IMR-90 (cell line): ENCODE measurements around the gene ETFDH. TPM values are rescaled to one million over a fixed set of nuclear protein-coding genes. Genes with fewer than 3 reads are reported as not detected.

ENCODE experiments used
- CHD1 ChIP-seq: IDR thresholded peaks from 2 replicates; pipeline ENCODE4 v1.6.1; 2012; ENCODE audit warnings: low read depth, low read length, improper control_type of control experiment
- MXI1 ChIP-seq: IDR thresholded peaks from 2 replicates; pipeline ENCODE4 v1.6.1; 2012; ENCODE audit warnings: low read depth, mild to moderate bottlenecking, low read length, moderate library complexity, borderline replicate concordance
- RCOR1 ChIP-seq: IDR thresholded peaks from 2 replicates; pipeline ENCODE4 v1.6.1; 2012; ENCODE audit warnings: mild to moderate bottlenecking, low read length, improper control_type of control experiment; ENCODE audit not compliant: insufficient replicate concordance
- SMC3 ChIP-seq: fragments of 150-350 bp; IDR thresholded peaks from 2 replicates; pipeline ENCODE4 v1.6.1; 2016; ENCODE audit warnings: low read depth, mild to moderate bottlenecking, antibody characterized with exemption, low read length, moderate library complexity
- polyA plus RNA-seq, 3 experiments: library from polyadenylated mRNA; depleted of rRNA; stranded (reverse); fragments of >200 nt; gene quantifications; 2 replicates each; pipeline ENCODE4 v1.2.3, GENCODE V29; 2012; ENCODE audit warnings: low replicate concordance in 1 of 3
- total RNA-seq: library from RNA; depleted of rRNA; stranded (reverse); fragments of >200 nt; gene quantifications from 2 replicates; pipeline ENCODE4 v1.2.3, GENCODE V29; 2012
- TF ChIP-seq, protein P1 (sequence below): fragments of 150-350 bp; IDR thresholded peaks from 2 replicates; pipeline ENCODE4 v1.6.1; 2016; ENCODE audit warnings: low read depth, mild to moderate bottlenecking, low read length, moderate library complexity, borderline replicate concordance

The ETFDH gene
- total and polyA plus RNA-seq, 2 of the 4 experiments (the other 2 are of a cell fraction), result 14.0 to 19.1 TPM

DNA sequence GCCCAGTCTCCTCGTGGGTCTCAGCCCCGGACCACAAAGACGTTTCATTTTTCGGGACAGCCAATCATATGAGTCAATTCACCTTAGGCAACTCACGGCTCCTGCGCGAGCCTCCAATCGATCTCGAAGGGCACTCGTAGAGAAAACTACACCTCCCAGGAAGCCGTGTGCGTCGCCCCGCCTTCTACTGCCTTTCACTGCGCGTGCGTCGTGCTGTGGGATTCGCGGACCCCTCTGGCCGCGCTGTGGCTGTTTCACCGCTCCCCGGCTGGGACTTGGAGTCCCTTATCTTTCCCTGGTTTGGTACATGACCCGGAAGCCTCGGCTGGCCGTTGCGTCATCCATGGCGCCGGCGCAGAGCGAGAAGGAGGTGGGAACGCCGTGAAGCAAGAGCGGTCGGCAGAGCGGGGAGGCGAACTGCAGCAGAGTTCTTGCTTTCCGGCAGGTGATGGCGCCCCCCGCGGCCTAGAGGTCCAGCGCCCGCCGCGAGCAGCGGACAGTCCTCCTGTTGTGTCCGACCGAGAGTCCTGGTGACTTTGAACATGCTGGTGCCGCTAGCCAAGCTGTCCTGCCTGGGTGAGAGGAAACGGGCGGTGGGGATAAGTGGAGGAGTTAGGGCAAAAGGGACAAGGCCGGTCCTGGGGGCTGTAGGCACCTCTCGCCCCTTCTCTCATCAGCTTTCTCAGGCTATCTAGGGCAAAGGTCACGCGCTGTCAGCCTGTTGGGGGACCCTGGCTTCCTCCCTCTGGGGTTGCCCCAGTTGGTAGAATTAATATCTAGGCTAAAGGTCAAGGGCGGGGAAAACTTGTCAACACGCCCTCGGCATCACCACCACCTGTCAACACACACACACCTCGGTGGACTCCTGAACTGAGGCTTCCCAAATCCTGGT is at the start of gene ETFDH (continued):
- TF ChIP-seq, protein P1, sequence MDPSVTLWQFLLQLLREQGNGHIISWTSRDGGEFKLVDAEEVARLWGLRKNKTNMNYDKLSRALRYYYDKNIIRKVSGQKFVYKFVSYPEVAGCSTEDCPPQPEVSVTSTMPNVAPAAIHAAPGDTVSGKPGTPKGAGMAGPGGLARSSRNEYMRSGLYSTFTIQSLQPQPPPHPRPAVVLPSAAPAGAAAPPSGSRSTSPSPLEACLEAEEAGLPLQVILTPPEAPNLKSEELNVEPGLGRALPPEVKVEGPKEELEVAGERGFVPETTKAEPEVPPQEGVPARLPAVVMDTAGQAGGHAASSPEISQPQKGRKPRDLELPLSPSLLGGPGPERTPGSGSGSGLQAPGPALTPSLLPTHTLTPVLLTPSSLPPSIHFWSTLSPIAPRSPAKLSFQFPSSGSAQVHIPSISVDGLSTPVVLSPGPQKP, result peak; percentile 33; the same call in 1 of the 2 replicates
- TF ChIP-seq CHD1 (no peak), RCOR1 (no peak), MXI1 (no peak; the same call in 1 of the 2 replicates), SMC3 (no peak; the same call in 1 of the 2 replicates)
